GM18499 (cell line): Measurements from ENCODE around the gene SLC28A3.

Experiments
- ATAC-seq: cut with Tn5 transposase; IDR thresholded peaks from one replicate; pipeline ENCODE4 v1.9.1; 2021; ENCODE audit warnings: moderate number of reproducible peaks; ENCODE audit not compliant: insufficient read depth, unreplicated experiment

SLC28A3 gene

DNA sequence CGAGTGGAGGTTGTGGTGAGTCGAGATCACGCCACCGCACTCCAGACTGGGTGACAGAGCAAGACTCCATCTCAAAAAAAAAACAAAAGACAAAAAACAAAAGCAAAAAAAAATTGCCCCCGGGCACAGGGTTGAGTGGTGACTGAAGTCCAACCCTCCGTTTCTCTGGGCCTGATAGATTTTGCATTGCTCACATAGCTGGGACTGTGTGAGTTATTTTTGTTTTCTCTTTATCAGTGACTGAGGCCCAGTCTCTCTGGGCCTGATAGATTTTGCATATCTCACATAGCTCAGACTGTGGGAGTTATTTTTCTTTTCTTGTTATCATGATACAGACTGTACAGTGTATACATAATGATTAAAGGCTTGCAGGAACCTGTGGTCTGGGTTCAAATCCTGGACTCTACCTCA, 2.6 kb upstream of the SLC28A3 start:
- ATAC-seq = no peak

- ATAC-seq = no peak
Measured at GRCh38 chr9:84339962-84340361, 596 bp downstream of the SLC28A3 start.

- ATAC-seq = no peak
Measured at GRCh38 chr9:84339503-84339902, 1.1 kb downstream of the SLC28A3 start.

DNA sequence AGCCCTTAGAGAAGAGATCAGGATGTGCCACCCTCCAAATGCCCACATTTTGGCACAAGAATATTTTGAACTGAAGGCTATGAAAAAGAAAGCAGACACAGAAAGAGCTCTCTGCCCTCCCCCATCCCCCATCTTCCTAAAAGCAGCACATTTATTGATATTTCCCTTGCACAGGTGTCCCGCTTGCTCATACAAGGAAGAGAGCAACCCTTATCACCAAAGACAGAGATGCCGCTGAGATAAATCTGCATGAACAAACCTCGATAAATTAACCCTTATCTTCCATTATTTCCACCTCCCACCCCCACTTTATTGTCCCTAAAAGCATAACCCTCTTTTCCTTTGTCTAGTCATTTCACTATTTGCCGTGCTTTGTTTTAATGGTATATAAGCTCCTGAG, 1.8 kb downstream of the SLC28A3 start:
- no peak for ATAC-seq

DNA sequence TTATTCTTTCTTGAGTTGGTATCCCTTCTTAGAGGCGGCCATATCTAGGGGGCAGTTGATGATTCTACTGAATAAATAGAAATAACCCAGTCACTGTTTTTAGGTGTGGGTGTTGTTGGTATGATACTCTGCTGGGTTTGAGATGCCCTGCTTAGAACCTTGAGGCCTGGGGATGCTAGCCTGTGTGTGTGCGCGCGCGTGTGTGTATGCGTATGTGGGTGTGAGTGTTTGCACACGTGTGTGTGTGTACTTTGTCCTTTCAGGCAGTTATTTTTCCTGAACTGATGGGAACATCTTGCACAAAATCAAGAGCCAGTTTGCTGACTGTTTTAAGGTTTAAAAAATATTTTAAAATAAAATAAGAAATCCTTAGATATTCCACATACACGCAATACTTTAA, 3.3 kb downstream of the SLC28A3 start:
- ATAC-seq = no peak

DNA sequence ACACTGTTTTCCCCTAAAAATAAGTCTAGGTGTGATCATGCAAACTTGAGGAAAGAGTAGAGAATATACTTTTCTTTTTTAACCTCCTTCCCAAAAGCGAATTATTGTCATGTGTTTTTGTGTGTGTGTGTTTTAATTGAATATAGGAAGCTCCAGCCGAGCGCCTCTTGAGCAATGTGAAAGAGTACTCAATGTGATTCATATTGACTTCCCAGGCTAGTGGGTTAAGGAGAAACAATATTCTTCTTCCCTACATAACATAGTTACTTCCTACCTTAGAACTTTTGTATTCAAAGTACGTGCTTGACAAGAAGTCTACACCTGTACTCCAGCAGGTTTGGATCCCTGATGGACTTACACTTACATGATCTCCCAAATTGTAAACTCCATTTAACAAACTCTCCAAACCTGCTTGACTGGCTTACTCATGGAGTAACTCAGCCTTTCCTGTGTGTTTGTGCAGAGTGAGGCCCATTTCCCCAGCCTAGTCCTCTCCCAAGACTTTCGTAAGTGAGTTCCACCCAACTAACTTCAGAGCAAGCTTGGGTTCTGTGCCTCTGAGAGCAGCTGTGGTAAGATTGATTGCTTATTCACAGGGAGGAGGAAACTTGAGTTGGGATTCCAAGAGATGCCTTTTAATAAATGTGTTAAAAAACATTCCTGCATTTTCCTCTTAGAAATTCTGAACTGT, 9.3 kb downstream of the SLC28A3 start:
- ATAC-seq = no peak

GRCh38 chr9:84330246-84330645, 10.3 kb downstream of the SLC28A3 start:
- ATAC-seq = no peak

DNA sequence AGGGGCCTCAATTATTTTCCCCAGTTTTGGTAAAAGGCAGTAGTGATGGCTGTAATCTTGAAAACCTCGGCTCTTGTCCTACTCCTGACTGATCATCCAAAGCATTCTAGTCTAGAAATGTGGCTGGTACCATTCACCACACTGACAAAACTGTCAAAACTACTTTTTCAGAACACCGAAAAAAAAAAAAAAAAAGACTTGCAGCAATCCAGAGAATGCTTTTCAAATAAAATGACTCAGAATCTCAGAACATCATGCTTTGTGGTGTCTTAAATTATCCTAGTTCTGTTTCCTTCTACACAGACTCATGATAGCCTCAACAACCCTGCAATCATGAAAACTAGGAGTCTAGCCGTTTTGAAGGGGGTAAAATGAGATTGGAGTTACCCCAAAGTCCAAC, 13.4 kb downstream of the SLC28A3 start:
- ATAC-seq = no peak

GRCh38 chr9:84325347-84325973, 15.1 kb downstream of the SLC28A3 start:
- no peak for ATAC-seq

- no peak for ATAC-seq
Measured at GRCh38 chr9:84324811-84325210, 15.7 kb downstream of the SLC28A3 start.

- no peak for ATAC-seq
Measured at GRCh38 chr9:84323858-84324257, 16.7 kb downstream of the SLC28A3 start.

DNA sequence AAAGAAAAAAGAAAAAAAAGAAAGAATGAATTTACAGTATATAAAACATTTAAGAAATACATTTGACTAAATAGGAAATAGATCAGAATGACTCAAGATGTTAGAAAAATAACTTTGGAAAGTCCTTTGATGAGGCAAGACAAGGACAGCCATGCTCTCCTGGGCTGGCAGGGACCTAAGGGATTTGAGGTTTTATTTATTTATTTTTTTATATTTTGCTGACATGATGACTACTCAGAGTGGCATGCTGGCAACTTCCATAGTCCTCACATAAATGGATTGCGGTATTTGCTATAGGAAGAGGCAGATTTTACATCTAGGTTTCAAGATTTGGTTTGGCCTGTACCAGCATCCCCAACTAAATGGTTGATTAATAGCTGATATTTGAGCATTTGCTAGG, 17.7 kb downstream of the SLC28A3 start:
- no peak for ATAC-seq

- ATAC-seq = no peak
Measured at GRCh38 chr9:84320231-84320630, 20.3 kb downstream of the SLC28A3 start.

DNA sequence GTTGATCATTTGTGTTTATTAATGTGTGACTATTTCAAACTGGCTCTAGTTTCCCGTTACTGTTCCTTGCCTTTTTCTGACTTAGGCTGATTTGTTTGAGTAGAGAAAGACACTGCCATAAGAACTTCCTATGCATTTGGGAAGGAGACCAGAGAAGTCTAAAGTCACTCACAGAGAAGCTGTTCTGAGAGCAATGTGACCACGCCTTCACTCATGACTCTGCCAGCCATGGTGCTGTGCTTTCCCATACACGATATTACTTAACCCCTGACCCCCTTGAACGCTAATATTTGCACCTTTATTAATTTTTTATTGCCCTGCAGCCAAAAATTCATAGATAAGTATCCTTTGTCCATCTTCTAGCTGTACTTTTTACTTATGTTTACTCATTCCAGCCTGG, 20.9 kb downstream of the SLC28A3 start:
- no peak for ATAC-seq

GRCh38 chr9:84318981-84319380, 21.6 kb downstream of the SLC28A3 start:
- ATAC-seq = no peak

- no peak for ATAC-seq
Measured at GRCh38 chr9:84317563-84317962, 23.0 kb downstream of the SLC28A3 start.

GRCh38 chr9:84315278-84315877, 25.2 kb downstream of the SLC28A3 start:
- ATAC-seq = no peak

GRCh38 chr9:84314306-84314705, 26.3 kb downstream of the SLC28A3 start:
- no peak for ATAC-seq

DNA sequence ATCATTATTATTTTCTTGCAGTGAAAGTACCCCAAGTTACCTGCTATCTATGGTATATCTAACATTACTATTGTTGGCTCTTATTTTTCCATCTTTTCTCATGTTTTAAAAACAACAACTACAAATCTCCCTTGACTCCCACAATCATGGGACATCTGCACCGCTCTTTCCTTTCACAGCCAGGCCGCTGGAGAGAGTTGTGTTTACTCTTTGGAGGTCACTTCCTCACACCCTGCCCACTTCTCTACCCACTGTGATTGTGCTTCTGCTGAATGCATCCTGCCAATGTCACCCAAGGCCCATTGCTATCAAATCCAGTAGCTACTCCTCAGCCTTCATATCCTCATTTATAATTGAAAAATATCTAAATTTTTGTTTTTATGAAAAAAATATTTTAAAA, 29.7 kb downstream of the SLC28A3 start:
- ATAC-seq = no peak

DNA sequence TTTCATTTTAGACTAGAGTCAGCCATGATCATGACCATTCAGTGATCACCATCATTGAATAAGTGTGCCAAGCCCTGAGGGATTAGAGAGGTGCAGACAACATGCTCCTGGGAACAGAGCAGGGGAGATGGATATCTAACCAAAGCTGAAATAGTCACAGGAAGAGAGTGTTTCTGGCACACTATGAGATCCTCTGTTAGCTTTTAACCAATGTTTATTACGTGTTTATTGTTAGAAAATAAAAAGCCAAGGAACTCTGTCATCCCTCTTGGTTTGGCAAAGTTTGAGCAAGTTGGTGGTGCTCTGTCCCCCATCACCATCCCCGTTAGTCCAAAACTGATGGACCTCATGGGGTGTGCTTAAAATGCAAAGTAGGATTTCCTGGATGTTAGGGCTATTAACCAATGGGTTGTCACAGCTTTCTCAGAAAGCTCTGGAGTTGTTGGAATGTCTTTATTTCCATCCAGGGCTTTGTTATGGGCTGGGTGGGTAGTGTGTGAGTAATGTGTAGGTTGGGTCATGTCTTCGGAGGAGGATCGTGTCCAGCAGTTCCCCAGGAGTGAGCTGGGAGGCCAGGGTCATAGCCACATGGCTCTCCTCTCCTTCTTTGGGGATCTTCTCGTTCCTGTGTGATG, 34.9 kb downstream of the SLC28A3 start:
- ATAC-seq = no peak

- no peak for ATAC-seq
Measured at GRCh38 chr9:84304166-84304565, 36.4 kb downstream of the SLC28A3 start.
